Muscle layer of duodenum (tissue), 2 donors: ENCODE data around the gene TRMT44.
"Not testable (repeated sequence)": the region's sequence is repeated elsewhere in the genome, so short reads cannot be mapped to it uniquely, and the experiment has no call there.

Experiments
- H3K27ac ChIP-seq: one replicate; pipeline ENCODE4 v1.7.0; 2013; ENCODE audit warnings: mild to moderate bottlenecking, low read length
- H3K27me3 ChIP-seq: one replicate; pipeline ENCODE4 v1.7.0; 2013; ENCODE audit warnings: low read depth, mild to moderate bottlenecking, control low read depth, low read length
- H3K36me3 ChIP-seq, 2 donors: one replicate each; pipeline ENCODE4 v1.7.0; 2013; ENCODE audit warnings: low read length in 2 of 2, control low read depth in 1 of 2, mild to moderate bottlenecking in 1 of 2; ENCODE audit not compliant: insufficient read depth in 2 of 2, control insufficient read depth in 1 of 2
- H3K4me1 ChIP-seq, 2 donors: one replicate each; pipeline ENCODE4 v1.7.0; 2013; ENCODE audit warnings: low read length in 2 of 2, mild to moderate bottlenecking in 2 of 2, control low read depth in 1 of 2, moderate library complexity in 1 of 2; ENCODE audit not compliant: insufficient read depth in 2 of 2, control insufficient read depth in 1 of 2
- H3K4me3 ChIP-seq, 2 donors: one replicate each; pipeline ENCODE4 v1.7.0; 2013; ENCODE audit warnings: low read length in 2 of 2, low read depth in 1 of 2, mild to moderate bottlenecking in 1 of 2
- H3K9me3 ChIP-seq, 2 donors: one replicate each; pipeline ENCODE4 v1.7.0; 2013; ENCODE audit warnings: low read length in 2 of 2, control low read depth in 1 of 2, mild to moderate bottlenecking in 1 of 2; ENCODE audit not compliant: control insufficient read depth in 1 of 2
- donor health status: healthy.

Gene TRMT44

DNA sequence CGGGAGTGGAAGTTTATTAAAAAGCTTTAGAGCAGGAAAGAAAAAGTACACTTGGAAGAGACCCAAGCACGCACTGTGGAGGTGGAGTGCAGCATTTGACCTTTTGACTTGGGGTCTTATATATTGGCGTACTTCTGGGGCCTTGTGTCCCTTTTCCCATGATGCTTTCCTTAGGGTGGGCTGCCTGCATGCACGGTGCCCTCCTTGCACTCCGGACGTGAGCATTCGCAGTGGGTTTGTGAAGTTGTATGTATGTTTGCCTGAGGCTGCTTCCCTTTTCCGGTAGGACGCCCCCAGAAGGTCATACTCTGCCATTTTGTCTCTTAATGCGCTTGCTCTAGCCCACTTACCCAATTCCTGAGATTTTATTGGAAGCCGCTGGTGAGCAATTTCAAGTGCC lies 39.6 kb downstream of the TRMT44 start:
- Histone ChIP-seq H3K4me1 (no peaks in the 10 kb centered on the region), H3K27me3 (no peaks in the 10 kb centered on the region), H3K9me3 (no peaks in the 10 kb centered on the region)

DNA sequence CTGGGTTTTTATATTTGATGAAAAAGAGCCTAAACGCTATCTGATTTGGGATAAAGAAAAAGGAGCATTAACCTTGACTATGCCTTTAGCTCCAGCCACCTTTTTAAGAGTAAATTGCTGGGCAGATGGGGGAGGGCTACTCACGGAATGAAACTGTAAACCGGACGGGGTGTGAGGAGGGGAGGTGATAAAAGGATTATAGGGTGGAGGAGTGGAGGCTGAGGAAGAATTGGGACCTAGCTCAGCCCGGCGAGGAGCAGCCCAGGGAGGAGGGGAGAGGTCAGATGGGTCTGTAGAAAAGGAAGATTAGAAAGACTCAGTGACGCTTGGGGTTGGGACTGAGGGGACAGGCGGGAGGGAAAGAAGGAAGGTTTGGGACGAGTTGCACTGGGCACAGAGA lies 46.1 kb downstream of the TRMT44 start:
- H3K9me3 ChIP-seq, H3K27ac ChIP-seq, H3K4me3 ChIP-seq, H3K27me3 ChIP-seq, H3K36me3 ChIP-seq, H3K4me1 ChIP-seq: not testable (repeated sequence)

More for the DNA sequence above, 39.6 kb downstream of the TRMT44 start:
- Histone ChIP-seq H3K4me3 (no peak overlapping the region), H3K36me3 (peaks cover 15 to 25% of the 10 kb centered on the region in 2 donors), H3K27ac (no peak overlapping the region)

DNA sequence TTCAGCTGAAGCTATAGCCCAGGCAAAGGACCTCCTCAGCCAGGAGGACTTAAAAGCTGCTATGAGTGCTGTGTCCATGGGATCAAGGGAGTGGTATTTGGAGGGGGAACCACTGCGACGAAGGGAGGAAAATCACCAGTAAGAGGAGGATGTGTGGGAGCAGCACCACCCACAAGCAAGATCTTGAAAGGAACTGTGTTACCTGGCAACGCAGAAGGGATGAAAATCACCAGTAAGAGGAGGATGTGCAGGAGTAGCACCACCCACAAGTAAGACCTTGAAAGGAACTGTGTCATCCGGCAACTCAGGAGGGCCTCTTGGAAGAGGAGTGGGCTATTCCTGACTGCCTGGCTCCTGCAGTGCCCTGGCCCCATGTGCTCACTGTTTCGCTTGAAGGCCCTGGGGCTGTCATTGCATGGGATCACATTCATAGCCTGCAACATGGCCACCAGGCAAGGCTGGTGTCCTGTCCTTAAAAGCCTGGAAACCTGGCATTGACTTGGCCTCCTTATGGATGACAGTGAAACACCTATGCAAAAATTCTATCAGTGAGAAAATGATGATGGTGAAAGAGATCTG lies 48.3 kb downstream of the TRMT44 start:
- no peaks in the 10 kb centered on the region for H3K36me3 ChIP-seq
- H3K9me3 ChIP-seq = no peaks in the 10 kb centered on the region
- no peak overlapping the region for H3K4me3 ChIP-seq
- no peak overlapping the region for H3K27ac ChIP-seq
- no peaks in the 10 kb centered on the region for H3K4me1 ChIP-seq
- H3K27me3 ChIP-seq = no peaks in the 10 kb centered on the region

DNA sequence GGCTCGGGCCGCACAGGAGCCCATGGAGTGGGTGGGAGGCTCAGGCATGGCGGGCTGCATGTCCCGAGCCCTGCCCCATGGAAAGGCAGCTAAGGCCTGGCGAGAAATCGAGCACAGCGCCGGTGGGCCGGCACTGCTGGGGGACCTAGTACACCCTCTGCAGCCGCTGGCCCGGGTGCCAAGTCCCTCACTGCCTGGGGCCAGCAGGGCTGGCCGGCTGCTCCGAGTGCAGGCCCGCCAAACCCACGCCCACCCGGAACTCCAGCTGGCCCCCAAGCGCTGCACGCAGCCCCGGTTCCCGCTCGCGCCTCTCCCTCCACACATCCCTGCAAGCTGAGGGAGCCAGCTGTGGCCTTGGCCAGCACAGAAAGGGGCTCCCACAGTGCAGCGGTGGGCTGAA lies 50.9 kb downstream of the TRMT44 start:
- not testable (repeated sequence) for H3K4me3 ChIP-seq, H3K4me1 ChIP-seq, H3K27ac ChIP-seq, H3K9me3 ChIP-seq, H3K36me3 ChIP-seq, H3K27me3 ChIP-seq

DNA sequence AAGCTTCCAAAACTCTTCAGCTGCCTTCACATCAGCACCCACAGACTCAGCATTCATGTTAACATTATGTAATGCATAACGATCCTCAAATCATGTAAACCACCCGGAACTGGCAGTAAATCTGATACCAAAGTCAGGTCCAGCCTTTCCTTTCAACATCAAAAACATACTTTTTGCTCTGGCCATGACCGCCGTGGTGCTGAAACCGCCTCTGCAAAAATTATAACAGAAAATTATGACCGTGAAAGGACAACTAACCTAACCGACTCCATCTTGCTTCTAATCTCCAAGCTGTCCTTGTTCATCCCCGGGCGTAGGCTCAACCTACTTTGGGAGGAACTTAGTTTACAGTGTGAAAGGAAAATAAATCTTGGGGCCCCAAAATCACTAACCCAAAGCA lies 51.6 kb downstream of the TRMT44 start:
- H3K36me3 ChIP-seq = no peaks in the 10 kb centered on the region
- H3K27me3 ChIP-seq = no peaks in the 10 kb centered on the region
- H3K9me3 ChIP-seq = no peaks in the 10 kb centered on the region
- H3K4me3 ChIP-seq = no peak overlapping the region
- H3K27ac ChIP-seq = no peak overlapping the region
- no peaks in the 10 kb centered on the region for H3K4me1 ChIP-seq

DNA sequence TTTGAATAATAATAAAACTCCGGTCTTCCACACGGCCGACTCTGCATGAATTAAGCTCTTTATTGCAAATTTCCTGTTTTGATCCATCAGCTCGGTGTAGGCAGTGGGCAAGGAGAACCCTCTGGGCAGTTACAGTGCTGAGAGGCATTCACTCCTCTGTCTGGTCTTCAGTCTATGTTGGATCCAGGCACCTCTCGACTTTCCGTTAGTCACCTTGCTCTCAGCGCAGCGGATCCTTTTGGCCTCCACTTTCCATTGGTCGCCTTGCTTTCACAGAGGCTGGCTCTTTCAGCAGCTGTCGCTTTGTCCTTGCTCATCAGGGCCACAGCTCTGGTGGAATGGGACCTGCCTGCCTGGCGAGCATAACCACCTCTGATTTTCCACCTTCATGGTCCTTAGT lies 52.9 kb downstream of the TRMT44 start:
- Histone ChIP-seq H3K36me3 (no peaks in the 10 kb centered on the region), H3K27me3 (no peaks in the 10 kb centered on the region), H3K27ac (no peak overlapping the region), H3K4me3 (no peak overlapping the region), H3K9me3 (no peaks in the 10 kb centered on the region), H3K4me1 (no peaks in the 10 kb centered on the region)

DNA sequence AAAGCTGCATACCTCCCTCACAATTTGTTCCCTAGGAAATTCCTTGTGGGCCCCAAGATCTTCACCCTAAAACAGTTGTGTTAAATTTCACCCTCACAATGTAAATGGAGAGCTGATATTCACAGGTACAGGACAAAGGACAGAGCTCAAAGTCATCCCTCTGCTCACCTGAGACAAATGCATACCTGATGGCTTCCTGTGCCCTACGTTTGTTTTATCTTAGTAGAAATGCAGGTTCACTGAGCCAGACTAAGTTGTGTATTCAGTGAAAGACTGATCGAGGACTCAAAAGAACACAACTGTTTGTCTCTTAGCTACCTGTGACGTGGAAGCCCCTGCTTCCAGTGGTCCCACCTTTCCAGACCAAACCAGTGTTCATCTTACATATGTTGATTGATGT lies 53.6 kb downstream of the TRMT44 start:
- Histone ChIP-seq H3K27ac (no peak overlapping the region), H3K4me1 (no peaks in the 10 kb centered on the region)

DNA sequence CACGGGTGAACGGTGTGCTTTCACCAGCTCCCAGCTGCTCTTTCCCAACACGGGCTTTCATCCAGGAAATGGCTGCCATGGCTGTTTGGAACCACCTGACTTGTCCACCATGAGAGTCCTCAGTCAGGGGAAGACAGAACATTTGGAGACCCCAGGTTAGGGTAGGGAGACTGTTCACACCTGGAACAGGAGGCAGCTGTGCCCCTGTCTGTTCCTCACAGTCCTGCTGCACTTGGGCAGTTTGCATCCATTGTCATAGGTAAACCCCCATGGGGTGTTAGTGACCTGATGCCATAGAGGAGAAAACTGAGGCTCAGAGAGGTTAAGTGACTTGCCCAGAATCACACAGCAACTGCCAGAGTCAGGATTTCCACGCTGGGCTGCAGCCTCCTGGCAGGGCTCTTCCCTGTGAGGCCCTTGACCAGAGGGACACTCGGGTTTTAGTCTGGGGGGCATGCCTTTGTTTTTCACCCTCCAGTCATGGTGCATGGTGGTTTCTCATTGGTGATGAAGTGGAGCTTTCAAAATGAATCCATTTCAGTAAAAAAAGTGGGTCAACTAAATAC lies 54.5 kb downstream of the TRMT44 start:
- no peak overlapping the region for H3K4me3 ChIP-seq
- no peaks in the 10 kb centered on the region for H3K27me3 ChIP-seq
- no peaks in the 10 kb centered on the region for H3K9me3 ChIP-seq
- H3K27ac ChIP-seq = no peak overlapping the region
- no peaks in the 10 kb centered on the region for H3K36me3 ChIP-seq
- no peaks in the 10 kb centered on the region for H3K4me1 ChIP-seq

More for the DNA sequence above, 53.6 kb downstream of the TRMT44 start:
- Histone ChIP-seq H3K36me3 (no peaks in the 10 kb centered on the region), H3K4me3 (no peak overlapping the region), H3K27me3 (no peaks in the 10 kb centered on the region), H3K9me3 (no peaks in the 10 kb centered on the region)

DNA sequence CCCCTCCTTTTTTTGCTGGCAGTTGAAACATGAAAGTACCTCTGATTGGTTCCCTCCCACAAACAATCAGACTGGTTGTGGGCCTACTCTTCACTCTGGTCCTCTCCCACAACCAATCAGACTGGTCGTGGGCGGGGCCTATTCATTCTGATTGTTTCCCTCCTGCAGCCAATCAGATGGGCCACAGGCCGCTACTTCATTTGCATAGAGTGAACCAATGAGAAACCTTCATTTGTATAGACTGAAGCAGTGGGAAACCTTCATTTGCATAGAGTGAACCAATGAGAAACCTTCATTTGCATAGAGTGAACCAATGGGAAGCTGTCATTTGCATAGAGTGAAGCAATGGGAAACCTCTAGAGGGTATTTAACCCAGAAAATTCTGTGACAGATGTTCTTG lies 55.2 kb downstream of the TRMT44 start:
- Histone ChIP-seq H3K4me3 (no peak overlapping the region), H3K36me3 (no peaks in the 10 kb centered on the region), H3K27ac (no peak overlapping the region), H3K9me3 (no peaks in the 10 kb centered on the region), H3K27me3 (no peaks in the 10 kb centered on the region), H3K4me1 (no peaks in the 10 kb centered on the region)

DNA sequence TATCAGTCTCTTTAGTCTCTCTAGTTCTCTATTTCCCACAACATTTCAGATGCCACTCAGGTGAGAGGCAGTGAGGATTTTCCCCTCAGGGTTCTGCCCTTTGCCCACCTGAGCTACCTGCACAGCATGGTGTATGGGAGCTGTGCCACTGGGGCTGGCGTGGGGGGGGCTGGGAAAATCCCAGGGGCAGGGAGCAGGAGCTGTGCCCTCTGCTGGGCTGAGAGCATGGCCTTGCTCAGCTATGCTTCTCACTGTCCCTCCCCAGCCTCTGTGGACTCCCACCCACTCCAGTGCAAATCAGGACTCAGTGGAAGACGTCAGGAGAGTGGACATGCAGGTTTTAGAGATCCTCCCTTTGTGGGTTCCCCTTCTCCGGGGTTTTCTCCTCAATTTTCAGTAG lies 57.2 kb downstream of the TRMT44 start:
- no peaks in the 10 kb centered on the region for H3K27me3 ChIP-seq
- no peaks in the 10 kb centered on the region for H3K4me1 ChIP-seq
- no peaks in the 10 kb centered on the region for H3K36me3 ChIP-seq
- H3K4me3 ChIP-seq = no peak overlapping the region
- H3K9me3 ChIP-seq = no peaks in the 10 kb centered on the region
- no peak overlapping the region for H3K27ac ChIP-seq

DNA sequence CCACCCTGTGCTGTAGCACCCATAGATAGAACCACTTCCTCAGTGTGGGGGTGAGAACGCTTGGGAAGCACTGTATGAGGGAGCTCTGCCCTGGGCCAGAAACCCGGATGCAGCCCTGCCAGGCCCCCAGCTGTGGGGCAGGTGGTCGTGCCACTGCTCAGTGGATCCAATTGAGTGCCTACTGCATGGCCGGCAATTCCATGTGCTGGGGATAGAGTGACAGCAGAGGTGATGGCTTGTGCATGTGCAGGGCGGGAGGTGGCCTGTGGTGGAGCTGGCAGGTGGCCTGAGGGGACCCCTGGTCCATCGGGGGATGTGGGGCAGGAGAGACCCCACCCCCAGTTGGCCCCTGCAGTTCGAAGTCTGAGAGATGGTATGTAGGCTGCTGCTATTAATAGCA lies 60.4 kb downstream of the TRMT44 start:
- no peaks in the 10 kb centered on the region for H3K27me3 ChIP-seq
- H3K9me3 ChIP-seq = no peaks in the 10 kb centered on the region
- no peak overlapping the region for H3K4me3 ChIP-seq
- H3K27ac ChIP-seq = no peak overlapping the region
- H3K4me1 ChIP-seq = peaks cover 0 to 12% of the 10 kb centered on the region in 2 donors
- H3K36me3 ChIP-seq = no peaks in the 10 kb centered on the region

DNA sequence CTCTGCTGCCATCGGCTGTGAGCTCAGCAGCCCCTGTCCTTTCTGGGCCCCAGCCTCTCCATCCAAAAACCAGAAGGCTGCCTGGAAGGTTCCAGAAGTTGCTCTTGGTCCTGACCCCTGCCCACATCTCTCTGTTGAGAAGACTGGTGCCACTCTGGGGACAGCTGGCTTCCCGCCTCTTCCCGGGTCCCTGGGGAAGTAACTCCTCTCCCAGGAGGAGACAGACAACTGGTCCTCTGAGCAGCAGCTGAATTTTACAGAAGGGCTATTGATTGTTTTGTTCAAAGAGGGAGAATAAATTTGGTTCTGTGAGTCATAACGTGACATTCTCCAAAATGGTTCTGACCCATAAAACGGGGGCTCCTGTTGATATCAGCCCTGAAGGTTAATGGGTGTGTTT lies 61.2 kb downstream of the TRMT44 start:
- Histone ChIP-seq H3K4me1 (peaks cover 0 to 20% of the 10 kb centered on the region in 2 donors), H3K36me3 (no peaks in the 10 kb centered on the region), H3K4me3 (no peak overlapping the region), H3K9me3 (no peaks in the 10 kb centered on the region), H3K27ac (no peak overlapping the region), H3K27me3 (no peaks in the 10 kb centered on the region)
